SU-DHL-6 (cell line): ENCODE results near the gene ITGB5.

Experiments
- H2AFZ ChIP-seq: fragments of 200-600 bp; sonication (generic); 2 replicates; pipeline ENCODE4 v1.6.1; 2014; ENCODE audit warnings: low read depth, mild to moderate bottlenecking, moderate library complexity, mixed read lengths, antibody characterized with exemption, low read length; ENCODE audit not compliant: severe bottlenecking
- H3F3A ChIP-seq: fragments of 200-600 bp; shearing (Covaris generic); 2 replicates; pipeline ENCODE4 v1.6.0; 2016; ENCODE audit warnings: antibody characterized with exemption, mild to moderate bottlenecking; ENCODE audit not compliant: insufficient read depth
- H3K27ac ChIP-seq: fragments of 200-600 bp; sonication (generic); 2 replicates; pipeline ENCODE4 v1.5.1; 2016; ENCODE audit warnings: low read depth, mild to moderate bottlenecking, low read length, moderate library complexity, mixed read lengths
- H3K27me3 ChIP-seq: fragments of 200-600 bp; sonication (generic), shearing (Covaris generic); 2 replicates; pipeline ENCODE4 v1.6.0; 2014; ENCODE audit warnings: mild to moderate bottlenecking, low read length
- H3K36me3 ChIP-seq: fragments of 200-600 bp; sonication (generic); 2 replicates; pipeline ENCODE4 v1.6.1; 2014; ENCODE audit warnings: mild to moderate bottlenecking, low read length, mixed read lengths
- H3K4me2 ChIP-seq: fragments of 300-600, 200-600 bp; shearing (Covaris generic), sonication (generic); 2 replicates; pipeline ENCODE4 v1.6.0; 2014; ENCODE audit warnings: low read length, low read depth, mild to moderate bottlenecking; ENCODE audit not compliant: poor library complexity, severe bottlenecking
- H3K4me3 ChIP-seq: fragments of 200-600 bp; sonication (generic); 2 replicates; pipeline ENCODE4 v1.5.1; 2014; ENCODE audit warnings: antibody characterized with exemption, low read length, mild to moderate bottlenecking, mixed read lengths; ENCODE audit not compliant: insufficient read depth, poor library complexity, severe bottlenecking
- H3K79me2 ChIP-seq: fragments of 200-600 bp; sonication (generic); 2 replicates; pipeline ENCODE4 v1.6.1; 2014; ENCODE audit warnings: mild to moderate bottlenecking, low read length, moderate library complexity; ENCODE audit not compliant: insufficient read depth
- H3K9ac ChIP-seq: fragments of 200-600 bp; sonication (generic); 2 replicates; pipeline ENCODE4 v1.7.0; 2014; ENCODE audit warnings: mild to moderate bottlenecking, low read length
- H3K9me2 ChIP-seq: fragments of 200-600 bp; sonication (generic); replicated peaks from 2 replicates; pipeline ENCODE4 v1.6.1; 2014; ENCODE audit warnings: low read length; ENCODE audit not compliant: insufficient read depth
- H3K9me3 ChIP-seq: fragments of 200-600 bp; sonication (generic); 2 replicates; pipeline ENCODE4 v1.6.1; 2014; ENCODE audit warnings: low read length, mixed read lengths; ENCODE audit not compliant: insufficient read depth
- H4K20me1 ChIP-seq: fragments of 200-600 bp; sonication (generic); 2 replicates; pipeline ENCODE4 v1.6.1; 2014; ENCODE audit warnings: low read depth, mild to moderate bottlenecking, antibody characterized with exemption, low read length, moderate library complexity, mixed read lengths
- CTCF ChIP-seq: fragments of 200-600 bp; sonication (generic); IDR thresholded peaks from one replicate; pipeline ENCODE4 v1.5.1; 2017; ENCODE audit warnings: antibody characterized with exemption, mild to moderate bottlenecking, low read length, moderate library complexity; ENCODE audit not compliant: insufficient read depth, poor library complexity, severe bottlenecking
- EZH2phosphoT487 ChIP-seq: fragments of 200-600 bp; sonication (generic), shearing (Covaris generic); conservative IDR thresholded peaks from 2 replicates; pipeline ENCODE4 v1.6.1; 2018; ENCODE audit warnings: mild to moderate bottlenecking, antibody characterized with exemption, low read length, moderate library complexity, mixed read lengths

The ITGB5 gene

DNA sequence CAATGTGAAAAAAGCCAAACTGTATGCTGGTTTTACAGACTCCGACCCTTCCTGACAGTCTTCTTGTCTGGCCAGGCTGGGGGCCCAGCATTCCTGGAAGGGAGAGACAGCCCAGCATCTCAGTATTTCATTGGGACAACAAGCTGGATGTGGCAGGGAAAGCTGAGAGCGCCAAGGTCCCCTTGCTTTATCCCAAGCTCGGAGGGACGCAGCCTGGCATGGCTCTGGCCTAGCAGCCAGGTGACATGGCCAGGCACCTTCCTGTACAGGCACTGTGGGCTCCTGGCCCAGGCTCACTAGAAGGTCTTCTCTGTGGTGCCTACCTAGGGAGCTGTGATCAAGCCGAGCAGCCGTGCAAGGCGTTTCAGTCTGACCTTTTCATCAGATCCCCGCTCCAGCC is 124.0 kb downstream of the ITGB5 start:
- TF ChIP-seq CTCF (no peak), EZH2phosphoT487 (no peak)
- no peaks in the 10 kb centered on the region for H3K27me3 ChIP-seq
- no peaks in the 10 kb centered on the region for H3K9me2 ChIP-seq
- H3K27ac ChIP-seq, result no peak overlapping the region
- no peaks in the 10 kb centered on the region for H4K20me1 ChIP-seq
- no peaks in the 10 kb centered on the region for H3K36me3 ChIP-seq
- H3K9me3 ChIP-seq, result no peaks in the 10 kb centered on the region
- H3K9ac ChIP-seq, result no peak overlapping the region
- H3F3A ChIP-seq, result no peaks in the 10 kb centered on the region
- H3K4me3 ChIP-seq, result no peak overlapping the region
- no peak overlapping the region for H3K4me2 ChIP-seq
- no peaks in the 10 kb centered on the region for H3K79me2 ChIP-seq
- H2AFZ ChIP-seq, result no peak overlapping the region

- H3K79me2 ChIP-seq, result no peaks in the 10 kb centered on the region
- H3K4me2 ChIP-seq, result no peak overlapping the region
- H3K9me3 ChIP-seq, result no peaks in the 10 kb centered on the region
- H3K9me2 ChIP-seq, result no peaks in the 10 kb centered on the region
- H4K20me1 ChIP-seq, result no peaks in the 10 kb centered on the region
- no peaks in the 10 kb centered on the region for H3K36me3 ChIP-seq
- H3K27me3 ChIP-seq, result no peaks in the 10 kb centered on the region
- no peak overlapping the region for H3K27ac ChIP-seq
- H3K4me3 ChIP-seq, result no peak overlapping the region
- no peak overlapping the region for H3K9ac ChIP-seq
- H3F3A ChIP-seq, result no peaks in the 10 kb centered on the region
- H2AFZ ChIP-seq, result no peak overlapping the region
- no peak for TF ChIP-seq CTCF
- TF ChIP-seq EZH2phosphoT487, result no peak
Measured at GRCh38 chr3:124762661-124763011, 124.5 kb downstream of the ITGB5 start.

GRCh38 chr3:124761935-124762660 is 125.1 kb downstream of the ITGB5 start:
- Histone ChIP-seq H3K9me2 (no peaks in the 10 kb centered on the region), H3F3A (no peaks in the 10 kb centered on the region), H2AFZ (peak overlapping the region; percentile 64), H3K36me3 (no peaks in the 10 kb centered on the region), H3K9me3 (no peaks in the 10 kb centered on the region), H4K20me1 (no peaks in the 10 kb centered on the region), H3K4me3 (no peak overlapping the region), H3K27me3 (no peaks in the 10 kb centered on the region), H3K79me2 (no peaks in the 10 kb centered on the region), H3K27ac (no peak overlapping the region), H3K9ac (no peak overlapping the region), H3K4me2 (no peak overlapping the region)
- TF ChIP-seq CTCF (no peak), EZH2phosphoT487 (no peak)
